Parathyroid adenoma (tissue), 2 donors: ENCODE results near the gene ASB10.

Experiments used
- H2AFZ ChIP-seq: fragments of 300-600 bp; sonication (generic); one replicate; pipeline ENCODE4 v1.7.0; 2017; ENCODE audit warnings: antibody characterized with exemption, mild to moderate bottlenecking
- H3K27ac ChIP-seq: fragments of 300-600 bp; sonication (generic); one replicate; pipeline ENCODE4 v1.7.0; 2017
- H3K27me3 ChIP-seq: fragments of 300-600 bp; sonication (generic); one replicate; pipeline ENCODE4 v1.7.0; 2017; ENCODE audit warnings: low read length; ENCODE audit not compliant: control insufficient read depth, insufficient read depth
- H3K36me3 ChIP-seq: fragments of 300-600 bp; sonication (generic); one replicate; pipeline ENCODE4 v1.7.0; 2017; ENCODE audit warnings: low read length; ENCODE audit not compliant: control insufficient read depth, insufficient read depth
- H3K4me1 ChIP-seq: fragments of 300-600 bp; sonication (generic); one replicate; pipeline ENCODE4 v1.7.0; 2017; ENCODE audit warnings: control low read depth
- H3K4me2 ChIP-seq: fragments of 300-600 bp; sonication (generic); one replicate; pipeline ENCODE4 v1.7.0; 2017; ENCODE audit warnings: low read length
- H3K4me3 ChIP-seq: fragments of 300-600 bp; sonication (generic); one replicate; pipeline ENCODE4 v1.7.0; 2017; ENCODE audit warnings: low read depth, low read length
- H3K79me2 ChIP-seq: fragments of 300-600 bp; sonication (generic); one replicate; pipeline ENCODE4 v1.7.0; 2017; ENCODE audit warnings: control low read depth
- H3K9ac ChIP-seq: fragments of 300-600 bp; sonication (generic); one replicate; pipeline ENCODE4 v1.7.0; 2017; ENCODE audit warnings: mild to moderate bottlenecking
- H3K9me3 ChIP-seq: fragments of 300-600 bp; sonication (generic); one replicate; pipeline ENCODE4 v1.7.0; 2017; ENCODE audit warnings: low read length; ENCODE audit not compliant: control insufficient read depth
- TF ChIP-seq, protein P1 (sequence below): fragments of 300-600 bp; sonication (generic); IDR thresholded peaks from one replicate; pipeline ENCODE4 v1.7.0; 2017; ENCODE audit warnings: antibody characterized with exemption, mild to moderate bottlenecking
- donor health status: primary hyperparathyroidism.

Gene ASB10

GRCh38 chr7:151195616-151196450 is 8.8 kb upstream of the ASB10 start:
- TF ChIP-seq, protein P1, sequence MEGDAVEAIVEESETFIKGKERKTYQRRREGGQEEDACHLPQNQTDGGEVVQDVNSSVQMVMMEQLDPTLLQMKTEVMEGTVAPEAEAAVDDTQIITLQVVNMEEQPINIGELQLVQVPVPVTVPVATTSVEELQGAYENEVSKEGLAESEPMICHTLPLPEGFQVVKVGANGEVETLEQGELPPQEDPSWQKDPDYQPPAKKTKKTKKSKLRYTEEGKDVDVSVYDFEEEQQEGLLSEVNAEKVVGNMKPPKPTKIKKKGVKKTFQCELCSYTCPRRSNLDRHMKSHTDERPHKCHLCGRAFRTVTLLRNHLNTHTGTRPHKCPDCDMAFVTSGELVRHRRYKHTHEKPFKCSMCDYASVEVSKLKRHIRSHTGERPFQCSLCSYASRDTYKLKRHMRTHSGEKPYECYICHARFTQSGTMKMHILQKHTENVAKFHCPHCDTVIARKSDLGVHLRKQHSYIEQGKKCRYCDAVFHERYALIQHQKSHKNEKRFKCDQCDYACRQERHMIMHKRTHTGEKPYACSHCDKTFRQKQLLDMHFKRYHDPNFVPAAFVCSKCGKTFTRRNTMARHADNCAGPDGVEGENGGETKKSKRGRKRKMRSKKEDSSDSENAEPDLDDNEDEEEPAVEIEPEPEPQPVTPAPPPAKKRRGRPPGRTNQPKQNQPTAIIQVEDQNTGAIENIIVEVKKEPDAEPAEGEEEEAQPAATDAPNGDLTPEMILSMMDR: no peak
- no peak overlapping the region for H2AFZ ChIP-seq
- H3K9me3 ChIP-seq: no peaks in the 10 kb centered on the region
- no peak overlapping the region for H3K4me2 ChIP-seq
- no peak overlapping the region for H3K4me3 ChIP-seq
- H3K9ac ChIP-seq: no peak overlapping the region
- no peaks in the 10 kb centered on the region for H3K79me2 ChIP-seq
- no peaks in the 10 kb centered on the region for H3K36me3 ChIP-seq
- H3K27ac ChIP-seq: no peak overlapping the region
- H3K4me1 ChIP-seq: no peaks in the 10 kb centered on the region
- no peaks in the 10 kb centered on the region for H3K27me3 ChIP-seq

- H3K27me3 ChIP-seq: no peaks in the 10 kb centered on the region
- H3K36me3 ChIP-seq: no peaks in the 10 kb centered on the region
- H2AFZ ChIP-seq: no peak overlapping the region
Measured at GRCh38 chr7:151194188-151194587, 7.1 kb upstream of the ASB10 start.

DNA sequence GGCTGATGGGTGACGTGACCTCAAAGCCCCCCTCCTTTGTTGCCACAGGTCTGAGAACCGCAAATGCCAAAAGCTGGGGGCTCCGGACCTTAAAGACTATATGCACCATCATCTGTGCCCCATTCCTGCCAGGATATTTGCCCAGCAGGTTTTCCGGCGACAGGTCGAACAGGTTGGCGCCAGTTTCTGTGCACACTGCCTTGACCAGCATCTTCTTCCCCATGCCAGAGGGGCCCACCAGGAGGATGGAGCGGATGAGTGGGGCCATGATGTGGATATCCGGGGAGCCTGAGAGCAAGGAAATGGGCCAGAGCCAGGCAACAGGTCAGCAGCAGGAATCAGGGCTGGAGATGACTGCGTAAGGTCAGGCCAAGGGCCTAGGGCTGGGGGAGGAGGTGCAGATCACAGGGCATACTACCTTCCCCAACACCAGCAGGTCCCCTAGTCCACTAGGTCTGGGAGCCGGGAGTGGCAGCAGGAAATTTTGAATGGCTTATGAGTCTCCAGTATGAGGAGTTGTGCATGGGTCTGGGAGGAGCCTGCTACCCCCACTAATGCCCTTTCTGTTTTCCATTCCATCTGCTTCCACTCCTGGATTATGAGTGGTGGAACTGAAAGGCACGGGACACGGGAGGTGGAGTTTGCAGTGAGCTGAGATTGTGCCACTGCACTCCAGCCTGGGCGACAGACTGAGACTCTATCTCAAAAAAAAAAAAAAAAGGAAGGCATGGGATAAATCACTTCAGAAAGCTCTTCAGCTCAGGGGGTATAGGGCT is 6.3 kb upstream of the ASB10 start:
- H3K79me2 ChIP-seq: no peaks in the 10 kb centered on the region
- no peak overlapping the region for H3K27ac ChIP-seq
- no peak overlapping the region for H3K9ac ChIP-seq
- no peak overlapping the region for H3K4me3 ChIP-seq
- TF ChIP-seq, protein P1: no peak
- no peaks in the 10 kb centered on the region for H3K9me3 ChIP-seq
- no peaks in the 10 kb centered on the region for H3K36me3 ChIP-seq
- no peaks in the 10 kb centered on the region for H3K4me1 ChIP-seq
- no peaks in the 10 kb centered on the region for H3K27me3 ChIP-seq
- H3K4me2 ChIP-seq: no peak overlapping the region
- no peak overlapping the region for H2AFZ ChIP-seq

More at GRCh38 chr7:151194188-151194587, 7.1 kb upstream of the ASB10 start:
- Histone ChIP-seq H3K4me3 (no peak overlapping the region), H3K4me2 (no peak overlapping the region), H3K27ac (no peak overlapping the region), H3K4me1 (no peaks in the 10 kb centered on the region), H3K9ac (no peak overlapping the region), H3K79me2 (no peaks in the 10 kb centered on the region), H3K9me3 (no peaks in the 10 kb centered on the region)
- TF ChIP-seq, protein P1: no peak

- Histone ChIP-seq H3K36me3 (no peaks in the 10 kb centered on the region), H3K4me1 (no peaks in the 10 kb centered on the region), H2AFZ (no peak overlapping the region), H3K27ac (no peak overlapping the region), H3K4me3 (no peak overlapping the region), H3K27me3 (no peaks in the 10 kb centered on the region), H3K79me2 (no peaks in the 10 kb centered on the region), H3K9me3 (no peaks in the 10 kb centered on the region), H3K4me2 (no peak overlapping the region), H3K9ac (no peak overlapping the region)
- TF ChIP-seq, protein P1: no peak
Measured at GRCh38 chr7:151192002-151192539, 5.0 kb upstream of the ASB10 start.
